ENCODE measurements around the gene ZNF45.

DNA sequence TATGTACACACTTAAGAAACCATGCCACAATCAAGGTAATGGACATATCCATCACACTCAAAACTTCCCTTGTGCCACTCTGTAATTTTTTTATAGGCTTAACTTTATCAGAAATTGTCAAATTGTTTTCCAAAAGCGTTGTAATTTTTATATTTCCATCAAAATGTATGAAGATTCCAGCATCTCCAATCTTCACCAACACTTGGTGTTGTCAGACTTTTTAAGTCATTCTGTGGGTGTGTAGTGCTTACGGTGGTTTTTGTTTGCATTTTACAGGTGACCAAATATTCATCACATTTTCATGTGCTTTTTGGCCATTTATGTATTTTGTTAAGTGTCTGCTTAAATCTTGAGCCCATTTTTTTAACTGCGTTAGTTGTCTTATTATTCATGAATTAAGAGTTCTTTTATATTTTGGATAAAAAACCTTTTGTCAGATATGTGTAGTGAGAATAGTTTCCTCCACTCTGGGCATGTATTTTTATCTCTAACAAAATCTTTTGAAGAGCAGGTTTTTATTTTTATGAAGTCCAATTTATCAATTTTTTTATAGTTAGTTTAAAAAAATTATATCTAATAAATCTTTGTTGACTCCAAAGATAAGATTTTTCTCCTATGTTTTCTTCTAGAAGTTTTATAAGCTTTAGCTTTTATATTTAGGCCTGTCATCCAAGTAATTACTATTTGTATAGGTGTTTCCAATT is 4.6 kb upstream of the ZNF45 start:
- no peak for TF ChIP-seq CHD2 (IDR thresholded peaks at IDR 0.05; ENCODE audit: low read length, partially characterized antibody)
- no peak for TF ChIP-seq CTCF (IDR thresholded peaks at IDR 0.05)
- TF ChIP-seq TCF12 (IDR thresholded peaks at IDR 0.05): no peak
- TF ChIP-seq GABPA (IDR thresholded peaks at IDR 0.05; ENCODE audit: low read depth): no peak
- no peak for TF ChIP-seq RFX5 (IDR thresholded peaks at IDR 0.05; ENCODE audit: low read length)
- TF ChIP-seq TAF1 (IDR thresholded peaks at IDR 0.05; ENCODE audit: borderline replicate concordance, low read depth, low read length): no peak

Data from SK-N-SH (cell line).